GM13976 (cell line): ENCODE measurements around the gene MMEL1.

Experiments used
- DNase-seq: peaks from one replicate; pipeline ENCODE4 v3.0.0; 2012; ENCODE audit warnings: low spot score
- in situ Hi-C: fragments of 300-500 bp; cut with MboI; formaldehyde crosslinking; loops from one replicate; pipeline ENCODE4 v1.12.0; 2022; ENCODE audit warnings: low sequenced_read_pairs, mixed read lengths, inconsistent platforms; ENCODE audit not compliant: unreplicated experiment
- TF ChIP-seq, protein P1 (sequence below): IDR thresholded peaks from 2 replicates; pipeline ENCODE4 v1.5.1; 2012; ENCODE audit warnings: borderline replicate concordance, mild to moderate bottlenecking; ENCODE audit not compliant: insufficient read depth; ENCODE audit errors: extremely low read depth, missing control alignments, control extremely low read depth

Gene MMEL1

GRCh38 chr1:2605509-2606395 is 27.1 kb downstream of the MMEL1 start:
- in situ Hi-C loops: no loop called here
- TF ChIP-seq, protein P1, sequence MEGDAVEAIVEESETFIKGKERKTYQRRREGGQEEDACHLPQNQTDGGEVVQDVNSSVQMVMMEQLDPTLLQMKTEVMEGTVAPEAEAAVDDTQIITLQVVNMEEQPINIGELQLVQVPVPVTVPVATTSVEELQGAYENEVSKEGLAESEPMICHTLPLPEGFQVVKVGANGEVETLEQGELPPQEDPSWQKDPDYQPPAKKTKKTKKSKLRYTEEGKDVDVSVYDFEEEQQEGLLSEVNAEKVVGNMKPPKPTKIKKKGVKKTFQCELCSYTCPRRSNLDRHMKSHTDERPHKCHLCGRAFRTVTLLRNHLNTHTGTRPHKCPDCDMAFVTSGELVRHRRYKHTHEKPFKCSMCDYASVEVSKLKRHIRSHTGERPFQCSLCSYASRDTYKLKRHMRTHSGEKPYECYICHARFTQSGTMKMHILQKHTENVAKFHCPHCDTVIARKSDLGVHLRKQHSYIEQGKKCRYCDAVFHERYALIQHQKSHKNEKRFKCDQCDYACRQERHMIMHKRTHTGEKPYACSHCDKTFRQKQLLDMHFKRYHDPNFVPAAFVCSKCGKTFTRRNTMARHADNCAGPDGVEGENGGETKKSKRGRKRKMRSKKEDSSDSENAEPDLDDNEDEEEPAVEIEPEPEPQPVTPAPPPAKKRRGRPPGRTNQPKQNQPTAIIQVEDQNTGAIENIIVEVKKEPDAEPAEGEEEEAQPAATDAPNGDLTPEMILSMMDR: no peak
- DNase-seq: no peak

DNA sequence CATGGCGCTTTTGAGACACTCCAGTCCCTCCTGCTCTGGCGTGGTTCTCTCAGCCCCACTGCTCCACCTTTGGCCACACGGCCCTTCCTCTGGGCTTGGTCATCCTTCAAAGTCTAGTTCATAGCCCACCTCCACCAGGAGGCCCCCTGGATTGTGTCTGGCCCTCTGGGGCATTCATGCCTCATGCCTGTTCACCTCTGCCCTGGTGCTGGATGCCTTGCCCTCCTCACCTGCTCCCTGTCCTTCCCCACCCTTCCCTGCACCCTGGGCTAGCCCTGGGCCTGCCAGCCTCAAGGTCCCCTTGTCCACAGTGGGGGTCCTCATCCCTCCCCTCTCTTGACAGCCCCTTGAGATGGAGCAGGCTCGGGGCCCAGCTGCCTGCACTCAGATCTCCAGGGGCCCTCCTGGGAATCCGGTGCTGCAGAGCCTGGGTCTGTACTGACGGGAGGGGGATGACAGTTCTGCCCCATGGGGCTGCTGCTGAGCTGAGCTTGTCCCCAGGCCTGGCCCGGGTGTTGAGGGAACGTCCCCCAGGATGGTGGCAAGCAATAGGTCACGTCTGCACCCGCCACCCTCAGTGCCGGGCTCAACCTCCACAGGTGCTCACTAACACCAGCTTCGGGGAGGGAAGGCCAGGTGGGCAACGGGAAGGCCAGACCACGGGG is 27.8 kb downstream of the MMEL1 start:
- TF ChIP-seq, protein P1: no peak
- no peak for DNase-seq
- in situ Hi-C loops: no loop called here

DNA sequence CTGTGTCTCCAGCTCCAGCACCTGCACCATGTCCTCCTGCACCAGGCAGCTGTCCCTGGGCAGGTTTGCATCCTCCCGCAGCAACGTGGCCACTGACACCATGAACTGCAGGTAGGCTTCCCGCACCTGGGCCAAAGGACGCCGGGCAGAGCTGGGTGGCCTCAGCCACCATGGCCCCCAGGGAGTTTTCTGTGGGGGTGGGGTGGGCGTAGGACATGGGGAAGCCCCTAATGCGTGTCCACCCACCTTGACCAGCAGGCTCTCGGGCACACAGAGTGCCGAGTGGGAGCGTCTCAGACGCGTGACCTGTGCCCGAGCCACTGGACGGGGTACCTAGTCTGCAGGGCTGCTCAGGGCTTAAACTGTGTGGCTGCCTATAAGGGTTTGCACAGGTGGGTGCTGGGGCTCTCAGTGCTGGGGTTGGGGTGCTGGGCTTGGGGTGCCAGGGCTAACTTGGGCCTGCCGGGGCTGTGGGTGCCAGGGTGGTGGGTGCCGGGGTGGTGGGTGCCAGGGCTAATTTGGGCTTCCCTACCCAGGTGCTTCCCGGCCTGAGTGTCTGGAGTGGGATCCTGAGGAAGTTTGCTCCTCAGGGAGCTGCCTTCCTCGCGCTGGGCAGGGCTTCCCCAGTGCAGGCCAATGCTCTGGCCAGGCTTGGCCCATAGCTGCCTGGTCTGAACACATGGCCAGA is 28.5 kb downstream of the MMEL1 start:
- DNase-seq: no peak
- TF ChIP-seq, protein P1: no peak
- in situ Hi-C loops: no loop called here

GRCh38 chr1:2603521-2604155 is 29.2 kb downstream of the MMEL1 start:
- in situ Hi-C loops: no loop called here
- DNase-seq: no peak
- TF ChIP-seq, protein P1: no peak

GRCh38 chr1:2602866-2603520 is 29.8 kb downstream of the MMEL1 start:
- DNase-seq: no peak
- in situ Hi-C loops: no loop called here
- TF ChIP-seq, protein P1: no peak

- no peak for DNase-seq
- in situ Hi-C loops: no loop called here
These were observed 30.4 kb downstream of the MMEL1 start for GRCh38 chr1:2602311-2602835.

More at GRCh38 chr1:2602311-2602835, 30.4 kb downstream of the MMEL1 start:
- TF ChIP-seq, protein P1: no peak
